ENCODE results near the gene FLRT2. TPM values are rescaled to one million over a fixed set of nuclear protein-coding genes. Genes with fewer than 3 reads are reported as not detected.

Gene FLRT2
- total RNA-seq, 1 experiment from 2014 or later = 2.1 TPM

GRCh38 chr14:85604021-85604420, 74.1 kb downstream of the FLRT2 start:
- Histone ChIP-seq H3K4me2 (no peak overlapping the region), H3K4me1 (replicated peaks; ENCODE audit: insufficient read depth) (no peaks in the 10 kb centered on the region), H3K27ac (no peak overlapping the region), H2AFZ (no peak overlapping the region), H4K20me1 (ENCODE audit: insufficient read depth) (no peaks in the 10 kb centered on the region), H3F3A (ENCODE audit: insufficient read depth, low read depth) (no peaks in the 10 kb centered on the region), H3K9me2 (ENCODE audit: insufficient read depth) (no peaks in the 10 kb centered on the region), H3K27me3 (ENCODE audit: insufficient read depth, low read depth) (no peaks in the 10 kb centered on the region), H3K36me3 (ENCODE audit: low read depth) (no peaks in the 10 kb centered on the region), H3K79me2 (ENCODE audit: low read depth) (no peaks in the 10 kb centered on the region), H3K9me3 (ENCODE audit: insufficient read depth, low read depth) (no peaks in the 10 kb centered on the region), H3K4me3 (no peak overlapping the region)
- POLR2A ChIA-PET (ENCODE audit: unreplicated experiment) = no interaction called here
- CTCF ChIA-PET = no interaction called here
- no peak for DNase-seq
- no TSS peak for BruUV-seq (replicated peaks)
- intact Hi-C loops (cut with micrococcal nuclease; ENCODE audit: unreplicated experiment) = no loop called here
- TF ChIP-seq EZH2 (IDR thresholded peaks at IDR 0.05; ENCODE audit: low read depth) (no peak), CTCF (conservative IDR thresholded peaks at IDR 0.05) (no peak)

GRCh38 chr14:85604714-85605113, 74.8 kb downstream of the FLRT2 start:
- H3K4me1 ChIP-seq (replicated peaks; ENCODE audit: insufficient read depth) = no peaks in the 10 kb centered on the region
- no peaks in the 10 kb centered on the region for H3F3A ChIP-seq (ENCODE audit: insufficient read depth, low read depth)
- CTCF ChIA-PET = no interaction called here
- BruUV-seq (replicated peaks) = no TSS peak
- no peaks in the 10 kb centered on the region for H3K9me2 ChIP-seq (ENCODE audit: insufficient read depth)
- H2AFZ ChIP-seq = no peak overlapping the region
- no peak for DNase-seq
- no peaks in the 10 kb centered on the region for H3K9me3 ChIP-seq (ENCODE audit: insufficient read depth, low read depth)
- H3K4me3 ChIP-seq = no peak overlapping the region
- H3K79me2 ChIP-seq (ENCODE audit: low read depth) = no peaks in the 10 kb centered on the region
- POLR2A ChIA-PET (ENCODE audit: unreplicated experiment) = no interaction called here
- H3K4me2 ChIP-seq = no peak overlapping the region
- H3K27ac ChIP-seq = no peak overlapping the region
- no peaks in the 10 kb centered on the region for H3K27me3 ChIP-seq (ENCODE audit: insufficient read depth, low read depth)
- H3K36me3 ChIP-seq (ENCODE audit: low read depth) = no peaks in the 10 kb centered on the region
- TF ChIP-seq EZH2 (IDR thresholded peaks at IDR 0.05; ENCODE audit: low read depth) (no peak), CTCF (conservative IDR thresholded peaks at IDR 0.05) (no peak)
- no peaks in the 10 kb centered on the region for H4K20me1 ChIP-seq (ENCODE audit: insufficient read depth)
- intact Hi-C loops (cut with micrococcal nuclease; ENCODE audit: unreplicated experiment) = no loop called here

GRCh38 chr14:85607651-85608081, 77.7 kb downstream of the FLRT2 start:
- Histone ChIP-seq H3F3A (ENCODE audit: insufficient read depth, low read depth) (no peaks in the 10 kb centered on the region), H3K9me2 (ENCODE audit: insufficient read depth) (no peaks in the 10 kb centered on the region), H2AFZ (no peak overlapping the region), H3K79me2 (ENCODE audit: low read depth) (no peaks in the 10 kb centered on the region), H3K27me3 (ENCODE audit: insufficient read depth, low read depth) (no peaks in the 10 kb centered on the region), H4K20me1 (ENCODE audit: insufficient read depth) (no peaks in the 10 kb centered on the region), H3K36me3 (ENCODE audit: low read depth) (no peaks in the 10 kb centered on the region), H3K4me2 (no peak overlapping the region), H3K27ac (no peak overlapping the region), H3K4me1 (replicated peaks; ENCODE audit: insufficient read depth) (no peaks in the 10 kb centered on the region), H3K9me3 (ENCODE audit: insufficient read depth, low read depth) (no peaks in the 10 kb centered on the region), H3K4me3 (no peak overlapping the region)
- TF ChIP-seq CTCF (conservative IDR thresholded peaks at IDR 0.05) = no peak
- TF ChIP-seq EZH2 (IDR thresholded peaks at IDR 0.05; ENCODE audit: low read depth) = no peak
- ChIA-PET CTCF (no interaction called here), POLR2A (ENCODE audit: unreplicated experiment) (interaction anchor here (0.6 kb wide), 1 partner anchor 1613 kb away, joined by 3 read pairs; no protein-coding TSS in a partner anchor)
- no TSS peak for BruUV-seq (replicated peaks)
- DNase-seq = peak in 1 of 2 experiments; percentile 52
- intact Hi-C loops (cut with micrococcal nuclease; ENCODE audit: unreplicated experiment) = no loop called here
